Activated CD4-positive, alpha-beta T cell treated with anti-CD3 and anti-CD28 coated beads for 36 hours (primary cell): Measurements from ENCODE around the gene C6orf15. TPM values are rescaled to one million over a fixed set of nuclear protein-coding genes. Genes with fewer than 3 reads are reported as not detected.
A peak's percentile ranks its signal among the peaks of the same experiment; 100 is the strongest.

Source experiments
- ATAC-seq: fragments of 200-7000 bp; cut with Tn5 transposase; one replicate; pipeline ENCODE4 v1.10.0; 2021; ENCODE audit warnings: mild to moderate bottlenecking, moderate library complexity
- CTCF ChIA-PET: fragments of 350-600 bp; sonication (Branson Sonifier 250); formaldehyde crosslinking; loops from one replicate; lab custom pipeline; 2021; ENCODE audit warnings: antibody characterized with exemption; lab: Charles Lee
- POLR2A ChIA-PET: fragments of 350-600 bp; sonication (Branson Sonifier 250); formaldehyde crosslinking; loops from one replicate; lab custom pipeline; 2021; ENCODE audit warnings: antibody characterized with exemption, inconsistent platforms; lab: Charles Lee
- DNase-seq: peaks from one replicate; pipeline ENCODE4 v3.0.0-alpha.2; 2020
- H3K27ac Mint-ChIP-seq: one replicate; pipeline ENCODE4 v1.8.0; 2021; ENCODE audit warnings: mixed read lengths
- H3K27me3 Mint-ChIP-seq: one replicate; pipeline ENCODE4 v1.8.0; 2021; ENCODE audit warnings: mixed read lengths
- H3K36me3 Mint-ChIP-seq: one replicate; pipeline ENCODE4 v1.8.0; 2021; ENCODE audit warnings: low read depth, mixed read lengths
- H3K4me1 Mint-ChIP-seq: one replicate; pipeline ENCODE4 v1.8.0; 2021; ENCODE audit warnings: mixed read lengths
- H3K4me3 Mint-ChIP-seq: one replicate; pipeline ENCODE4 v1.8.0; 2021; ENCODE audit warnings: mild to moderate bottlenecking, moderate library complexity, mixed read lengths
- H3K9me3 Mint-ChIP-seq: one replicate; pipeline ENCODE4 v1.8.0; 2021; ENCODE audit warnings: low read depth, mixed read lengths
- intact Hi-C, 2 experiments: fragments of 100-400 bp; cut with DNase I in 1 of 2; cut with micrococcal nuclease in 1 of 2; formaldehyde crosslinking; loops; one replicate each; pipeline versions ENCODE4 v1.14.2 to v1.15.1; 2022 to 2024; cut with DNase I, micrococcal nuclease
- total RNA-seq, 2 experiments: library from RNA; stranded (reverse); gene quantifications; one replicate each; pipeline ENCODE4 v1.2.3, GENCODE V29; 2021

Gene C6orf15
- total RNA-seq, 2 experiments from 2014 or later = not detected

- ChIA-PET CTCF (interaction anchor here (1.1 to 2.0 kb wide), 5 partner anchors 10 to 263 kb away, joined by 3 to 10 read pairs (median 4); no protein-coding TSS in a partner anchor), POLR2A (no interaction called here)
- DNase-seq (no peak), ATAC-seq (no peak)
- Mint-ChIP-seq H3K9me3 (no peaks in the 10 kb centered on the region), H3K27me3 (no peaks in the 10 kb centered on the region), H3K4me1 (no peaks in the 10 kb centered on the region), H3K4me3 (no peak overlapping the region), H3K36me3 (no peaks in the 10 kb centered on the region), H3K27ac (no peak overlapping the region)
- intact Hi-C loops = no loop called here
These were observed 9.2 kb downstream of the C6orf15 start for GRCh38 chr6:31103136-31103535.

- H3K4me3 Mint-ChIP-seq = no peak overlapping the region
- peaks cover 38% of the 10 kb centered on the region for H3K4me1 Mint-ChIP-seq
- no peak overlapping the region for H3K27ac Mint-ChIP-seq
- no peaks in the 10 kb centered on the region for H3K9me3 Mint-ChIP-seq
- intact Hi-C loops = no loop called here
- H3K27me3 Mint-ChIP-seq = no peaks in the 10 kb centered on the region
- H3K36me3 Mint-ChIP-seq = no peaks in the 10 kb centered on the region
- no peak for ATAC-seq
- CTCF ChIA-PET = interaction anchor here (0.6 to 2.2 kb wide), 3 partner anchors 11 to 183 kb away, joined by 3 to 5 read pairs (median 3); no protein-coding TSS in a partner anchor
- POLR2A ChIA-PET = no interaction called here
- no peak for DNase-seq
These were observed 13.9 kb downstream of the C6orf15 start for GRCh38 chr6:31098449-31098938.

DNA sequence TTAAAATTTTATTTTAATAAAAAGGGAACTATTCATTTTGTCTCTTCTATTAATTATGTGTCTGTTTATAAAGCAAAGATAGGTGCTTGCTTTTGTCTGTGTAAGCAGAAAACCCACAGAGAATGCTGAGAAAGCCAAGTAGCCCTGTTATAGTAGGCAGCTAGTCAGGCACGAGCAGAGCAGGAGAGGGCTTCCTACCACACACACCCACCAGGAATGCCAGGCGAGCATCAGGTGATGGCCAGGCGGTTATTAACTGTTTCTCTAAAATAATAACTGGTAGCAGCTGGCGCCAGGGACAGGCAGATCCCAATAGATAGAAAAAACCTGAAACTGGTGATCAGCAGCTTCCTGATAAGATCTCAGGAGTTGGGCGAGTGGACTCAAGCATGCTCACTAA is 15.7 kb downstream of the C6orf15 start:
- no peak overlapping the region for H3K4me3 Mint-ChIP-seq
- H3K27ac Mint-ChIP-seq = no peak overlapping the region
- ATAC-seq = no peak
- H3K9me3 Mint-ChIP-seq = no peaks in the 10 kb centered on the region
- H3K27me3 Mint-ChIP-seq = no peaks in the 10 kb centered on the region
- ChIA-PET POLR2A (no interaction called here), CTCF (interaction anchor here (0.7 to 2.0 kb wide), 3 partner anchors 9 to 713 kb away, joined by 3 to 12 read pairs (median 4); no protein-coding TSS in a partner anchor)
- peaks cover 41% of the 10 kb centered on the region for H3K4me1 Mint-ChIP-seq
- H3K36me3 Mint-ChIP-seq = no peaks in the 10 kb centered on the region
- no peak for DNase-seq
- intact Hi-C loops = no loop called here

DNA sequence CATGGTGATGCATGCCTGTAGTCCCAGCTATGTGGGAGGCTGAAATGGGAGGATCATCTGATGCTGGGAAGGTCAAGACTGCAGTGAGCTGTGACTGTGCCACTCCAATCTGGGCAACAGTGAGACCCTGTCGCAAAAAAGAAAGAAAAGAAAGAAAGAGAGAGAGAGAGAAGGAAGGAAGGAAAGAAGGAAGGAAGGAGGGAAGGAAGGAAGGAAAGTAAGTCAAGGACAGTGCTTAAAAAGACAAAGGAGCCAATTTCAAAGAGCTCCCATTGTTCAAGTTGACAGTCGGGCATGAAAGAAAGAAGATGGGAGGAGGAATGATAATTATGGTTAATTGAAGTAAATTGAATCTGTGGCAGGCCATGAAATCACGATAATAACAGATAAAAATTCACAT is 16.2 kb downstream of the C6orf15 start:
- H3K4me3 Mint-ChIP-seq = no peak overlapping the region
- H3K27me3 Mint-ChIP-seq = no peaks in the 10 kb centered on the region
- ATAC-seq (no peak), DNase-seq (no peak)
- no peaks in the 10 kb centered on the region for H3K9me3 Mint-ChIP-seq
- CTCF ChIA-PET = interaction anchor here (1.2 to 2.0 kb wide), 2 partner anchors 9 to 17 kb away, joined by 4 to 12 read pairs; no protein-coding TSS in a partner anchor
- intact Hi-C loops = no loop called here
- POLR2A ChIA-PET = no interaction called here
- H3K27ac Mint-ChIP-seq = no peak overlapping the region
- no peaks in the 10 kb centered on the region for H3K36me3 Mint-ChIP-seq
- H3K4me1 Mint-ChIP-seq = peaks cover 41% of the 10 kb centered on the region

DNA sequence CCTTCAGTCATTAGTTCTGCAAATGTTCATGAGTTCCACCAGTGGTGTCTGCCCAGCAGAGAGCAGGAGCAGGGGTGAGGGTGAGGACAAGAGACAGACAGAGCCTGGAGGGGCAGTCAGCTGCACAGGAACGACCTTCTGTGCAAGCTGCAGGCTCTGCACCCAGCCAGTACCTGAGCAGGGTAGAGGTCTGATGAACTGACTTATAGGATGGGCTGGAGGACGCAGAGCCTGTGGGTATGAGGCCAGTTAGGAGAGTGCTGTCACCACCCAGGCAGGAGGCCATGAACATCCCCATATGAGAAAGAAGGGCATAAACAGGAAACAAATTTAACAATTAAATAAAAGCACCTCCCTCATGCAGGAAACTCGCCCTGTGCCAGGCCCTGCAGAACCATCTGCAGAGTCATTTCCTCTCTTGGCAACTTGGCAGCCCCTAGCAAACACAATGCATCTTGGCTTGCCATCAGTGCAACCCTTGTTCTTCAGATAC is 17.9 kb downstream of the C6orf15 start:
- Mint-ChIP-seq H3K4me3 (no peak overlapping the region), H3K9me3 (no peaks in the 10 kb centered on the region), H3K27ac (peak overlapping the region; percentile 79), H3K4me1 (peaks cover 41% of the 10 kb centered on the region), H3K27me3 (no peaks in the 10 kb centered on the region), H3K36me3 (no peaks in the 10 kb centered on the region)
- CTCF ChIA-PET = interaction anchor here (0.6 to 4.1 kb wide), 5 partner anchors 11 to 1085 kb away, joined by 3 to 19 read pairs (median 3); partner anchors contain the start of gene IER3
- peak; percentile 49 for DNase-seq
- intact Hi-C loops = no loop called here
- ATAC-seq = peak; percentile 88
- POLR2A ChIA-PET = no interaction called here

- CTCF ChIA-PET = interaction anchor here (1.0 to 4.1 kb wide), 7 partner anchors 10 to 639 kb away, joined by 3 to 19 read pairs (median 3); no protein-coding TSS in a partner anchor
- H3K4me3 Mint-ChIP-seq = no peak overlapping the region
- ATAC-seq (no peak), DNase-seq (no peak)
- no peak overlapping the region for H3K27ac Mint-ChIP-seq
- no peaks in the 10 kb centered on the region for H3K36me3 Mint-ChIP-seq
- no peaks in the 10 kb centered on the region for H3K27me3 Mint-ChIP-seq
- intact Hi-C loops = no loop called here
- POLR2A ChIA-PET = no interaction called here
- peaks cover 41% of the 10 kb centered on the region for H3K4me1 Mint-ChIP-seq
- no peaks in the 10 kb centered on the region for H3K9me3 Mint-ChIP-seq
These were observed 19.4 kb downstream of the C6orf15 start for GRCh38 chr6:31092769-31093505.

- H3K4me1 Mint-ChIP-seq = peaks cover 40% of the 10 kb centered on the region
- no peak for DNase-seq
- H3K27ac Mint-ChIP-seq = no peak overlapping the region
- no peaks in the 10 kb centered on the region for H3K27me3 Mint-ChIP-seq
- ChIA-PET CTCF (interaction anchor here (0.7 to 4.1 kb wide), 6 partner anchors 9 to 362 kb away, joined by 3 to 19 read pairs (median 5); no protein-coding TSS in a partner anchor), POLR2A (no interaction called here)
- no peaks in the 10 kb centered on the region for H3K9me3 Mint-ChIP-seq
- no peaks in the 10 kb centered on the region for H3K36me3 Mint-ChIP-seq
- intact Hi-C loops = no loop called here
- no peak for ATAC-seq
- no peak overlapping the region for H3K4me3 Mint-ChIP-seq
These were observed 20.1 kb downstream of the C6orf15 start for GRCh38 chr6:31092238-31092637.

DNA sequence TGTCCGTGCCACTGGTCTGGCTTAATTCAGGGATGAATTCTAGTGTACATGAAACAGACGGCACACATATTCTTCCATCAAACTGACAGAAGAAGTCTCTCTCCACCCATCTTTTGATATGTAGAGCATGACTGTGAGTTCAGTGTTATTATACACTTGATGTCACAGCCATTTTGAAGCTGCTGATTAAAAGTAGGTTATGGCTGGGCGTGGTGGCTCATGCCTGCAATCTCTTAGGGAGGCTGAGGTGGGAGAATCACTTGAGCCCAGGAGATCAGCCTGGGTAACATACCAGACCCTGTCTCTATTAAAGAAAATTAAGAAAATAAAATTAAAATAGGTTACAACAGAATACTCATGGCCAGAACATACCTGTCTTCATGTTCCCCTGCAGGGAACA is 20.7 kb downstream of the C6orf15 start:
- H3K27me3 Mint-ChIP-seq = no peaks in the 10 kb centered on the region
- H3K4me3 Mint-ChIP-seq = no peak overlapping the region
- no peaks in the 10 kb centered on the region for H3K9me3 Mint-ChIP-seq
- no peaks in the 10 kb centered on the region for H3K36me3 Mint-ChIP-seq
- ChIA-PET CTCF (interaction anchor here (0.7 to 4.1 kb wide), 7 partner anchors 9 to 361 kb away, joined by 3 to 19 read pairs (median 4); no protein-coding TSS in a partner anchor), POLR2A (no interaction called here)
- no peak overlapping the region for H3K27ac Mint-ChIP-seq
- no peak for DNase-seq
- peaks cover 40% of the 10 kb centered on the region for H3K4me1 Mint-ChIP-seq
- ATAC-seq = no peak
- intact Hi-C loops = no loop called here

- CTCF ChIA-PET = interaction anchor here (0.7 to 4.1 kb wide), 8 partner anchors 8 to 179 kb away, joined by 3 to 19 read pairs (median 4); no protein-coding TSS in a partner anchor
- ATAC-seq = no peak
- Mint-ChIP-seq H3K4me3 (no peak overlapping the region), H3K27ac (no peak overlapping the region), H3K36me3 (no peaks in the 10 kb centered on the region), H3K9me3 (no peaks in the 10 kb centered on the region), H3K27me3 (no peaks in the 10 kb centered on the region), H3K4me1 (peaks cover 33% of the 10 kb centered on the region)
- POLR2A ChIA-PET = no interaction called here
- intact Hi-C loops = no loop called here
- no peak for DNase-seq
These were observed 21.4 kb downstream of the C6orf15 start for GRCh38 chr6:31090973-31091364.

DNA sequence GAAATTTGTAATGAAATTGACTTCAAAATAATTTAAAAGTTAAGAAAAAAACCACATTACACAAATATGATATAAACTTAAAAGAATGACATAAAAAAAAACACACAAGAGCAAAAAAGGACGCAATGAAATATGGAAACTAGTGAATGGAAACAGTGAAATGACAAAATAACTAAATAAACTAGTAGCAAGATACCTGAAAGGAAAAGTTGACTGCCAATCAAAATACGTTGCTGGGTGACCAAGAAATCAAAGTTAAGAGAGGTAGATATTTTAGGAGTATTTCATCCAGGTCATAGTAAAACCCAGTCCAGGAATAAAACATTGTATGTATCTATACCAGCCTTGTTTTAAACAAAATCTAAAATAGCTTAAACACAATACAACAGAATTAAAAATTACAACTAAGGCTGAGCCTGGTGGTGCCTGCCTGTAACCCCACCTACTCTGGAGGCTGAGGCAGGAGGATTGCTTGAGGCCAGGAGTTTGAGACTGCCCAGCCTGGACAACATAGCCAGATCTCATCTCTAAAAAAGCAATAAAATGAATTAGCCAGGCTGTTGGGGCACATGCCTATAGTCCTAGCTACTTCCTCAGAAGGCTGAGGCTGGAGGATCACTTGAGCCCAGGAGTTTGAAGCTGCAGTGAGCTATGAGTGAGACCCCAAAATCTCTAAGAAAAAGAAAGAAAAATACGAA is 22.0 kb downstream of the C6orf15 start:
- intact Hi-C loops = no loop called here
- CTCF ChIA-PET = interaction anchor here (0.6 to 1.8 kb wide), 7 partner anchors 12 to 143 kb away, joined by 3 to 6 read pairs (median 3); no protein-coding TSS in a partner anchor
- H3K27me3 Mint-ChIP-seq = no peaks in the 10 kb centered on the region

More for the DNA sequence above, 22.0 kb downstream of the C6orf15 start:
- no peak for DNase-seq
- H3K4me1 Mint-ChIP-seq = peaks cover 29% of the 10 kb centered on the region
- ATAC-seq = no peak
- no peaks in the 10 kb centered on the region for H3K36me3 Mint-ChIP-seq
- POLR2A ChIA-PET = no interaction called here
- H3K4me3 Mint-ChIP-seq = no peak overlapping the region
- no peak overlapping the region for H3K27ac Mint-ChIP-seq
- no peaks in the 10 kb centered on the region for H3K9me3 Mint-ChIP-seq
